ENCODE results near the gene GLB1L2.

Gene GLB1L2

GRCh38 chr11:134372961-134373360 lies 41.2 kb downstream of the GLB1L2 start:
- Histone ChIP-seq H3K27ac (ENCODE audit: low read length) (no peak overlapping the region), H3K9me3 (ENCODE audit: insufficient read depth, low read length, severe bottlenecking) (no peaks in the 10 kb centered on the region), H3K36me3 (ENCODE audit: insufficient read depth, low read length) (peaks cover 17% of the 10 kb centered on the region; the same call in 1 of the 2 replicates), H3K79me2 (ENCODE audit: insufficient read depth, low read length) (no peaks in the 10 kb centered on the region), H3K4me1 (ENCODE audit: insufficient read depth, low read length) (no peaks in the 10 kb centered on the region), H3K9ac (ENCODE audit: low read depth, low read length) (no peak overlapping the region), H4K20me1 (ENCODE audit: insufficient read depth, low read length) (no peaks in the 10 kb centered on the region), H2AFZ (ENCODE audit: low read depth, low read length) (no peak overlapping the region), H3K4me2 (ENCODE audit: insufficient read depth, low read length) (no peak overlapping the region), H3K4me3 (ENCODE audit: low read depth in 1 of 2, low read length in 2 of 2) (no peak overlapping the region), H3K27me3 (ENCODE audit: insufficient read depth, low read length, poor library complexity) (no peaks in the 10 kb centered on the region)
- DNase-seq: no peak
- no peak for ATAC-seq (ENCODE audit: insufficient read depth, low read depth)
- TF ChIP-seq, protein P1, sequence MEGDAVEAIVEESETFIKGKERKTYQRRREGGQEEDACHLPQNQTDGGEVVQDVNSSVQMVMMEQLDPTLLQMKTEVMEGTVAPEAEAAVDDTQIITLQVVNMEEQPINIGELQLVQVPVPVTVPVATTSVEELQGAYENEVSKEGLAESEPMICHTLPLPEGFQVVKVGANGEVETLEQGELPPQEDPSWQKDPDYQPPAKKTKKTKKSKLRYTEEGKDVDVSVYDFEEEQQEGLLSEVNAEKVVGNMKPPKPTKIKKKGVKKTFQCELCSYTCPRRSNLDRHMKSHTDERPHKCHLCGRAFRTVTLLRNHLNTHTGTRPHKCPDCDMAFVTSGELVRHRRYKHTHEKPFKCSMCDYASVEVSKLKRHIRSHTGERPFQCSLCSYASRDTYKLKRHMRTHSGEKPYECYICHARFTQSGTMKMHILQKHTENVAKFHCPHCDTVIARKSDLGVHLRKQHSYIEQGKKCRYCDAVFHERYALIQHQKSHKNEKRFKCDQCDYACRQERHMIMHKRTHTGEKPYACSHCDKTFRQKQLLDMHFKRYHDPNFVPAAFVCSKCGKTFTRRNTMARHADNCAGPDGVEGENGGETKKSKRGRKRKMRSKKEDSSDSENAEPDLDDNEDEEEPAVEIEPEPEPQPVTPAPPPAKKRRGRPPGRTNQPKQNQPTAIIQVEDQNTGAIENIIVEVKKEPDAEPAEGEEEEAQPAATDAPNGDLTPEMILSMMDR (IDR thresholded peaks at IDR 0.05; ENCODE audit: borderline replicate concordance, extremely low read depth, low read length, poor library complexity, severe bottlenecking): no peak
- no peak for TF ChIP-seq EZH2 (IDR thresholded peaks at IDR 0.05; ENCODE audit: borderline replicate concordance, low read depth, low read length, severe bottlenecking)

DNA sequence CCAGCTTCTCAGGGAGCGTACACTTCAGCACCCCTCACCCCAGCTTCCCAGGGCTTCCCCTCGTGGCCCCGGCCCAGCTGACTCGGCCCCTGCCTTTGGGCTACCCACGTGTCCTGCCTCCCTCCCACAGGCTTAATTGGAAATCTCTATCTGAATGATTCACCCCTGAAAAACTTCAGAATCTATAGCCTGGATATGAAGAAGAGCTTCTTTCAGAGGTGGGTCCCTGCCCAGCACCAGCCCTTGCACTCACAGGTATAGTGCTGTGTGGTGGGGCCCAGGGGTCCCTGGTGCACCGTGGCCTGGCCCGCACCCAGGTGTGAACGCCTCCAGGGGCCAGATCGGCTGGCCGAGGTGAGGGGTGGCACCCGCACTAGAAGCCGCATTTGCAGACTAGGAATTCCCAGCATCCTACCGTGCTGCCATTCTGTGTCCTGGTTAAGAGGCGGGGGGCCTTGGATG lies 41.8 kb downstream of the GLB1L2 start:
- ATAC-seq (ENCODE audit: insufficient read depth, low read depth): no peak
- no peaks in the 10 kb centered on the region for H3K79me2 ChIP-seq (ENCODE audit: insufficient read depth, low read length)

GRCh38 chr11:134374171-134374570 lies 42.4 kb downstream of the GLB1L2 start:
- H3K9me3 ChIP-seq (ENCODE audit: insufficient read depth, low read length, severe bottlenecking): no peaks in the 10 kb centered on the region
- H3K4me2 ChIP-seq (ENCODE audit: insufficient read depth, low read length): no peak overlapping the region
- no peak overlapping the region for H2AFZ ChIP-seq (ENCODE audit: low read depth, low read length)
- ATAC-seq (ENCODE audit: insufficient read depth, low read depth) (no peak), DNase-seq (no peak)
- no peaks in the 10 kb centered on the region for H3K79me2 ChIP-seq (ENCODE audit: insufficient read depth, low read length)
- no peaks in the 10 kb centered on the region for H3K27me3 ChIP-seq (ENCODE audit: insufficient read depth, low read length, poor library complexity)
- H3K9ac ChIP-seq (ENCODE audit: low read depth, low read length): no peak overlapping the region
- H3K4me1 ChIP-seq (ENCODE audit: insufficient read depth, low read length): no peaks in the 10 kb centered on the region
- H3K27ac ChIP-seq (ENCODE audit: low read length): no peak overlapping the region
- TF ChIP-seq EZH2 (IDR thresholded peaks at IDR 0.05; ENCODE audit: borderline replicate concordance, low read depth, low read length, severe bottlenecking): no peak
- TF ChIP-seq, protein P1 (IDR thresholded peaks at IDR 0.05; ENCODE audit: borderline replicate concordance, extremely low read depth, low read length, poor library complexity, severe bottlenecking): no peak
- H3K4me3 ChIP-seq (ENCODE audit: low read depth in 1 of 2, low read length in 2 of 2): no peak overlapping the region
- peaks cover 14% of the 10 kb centered on the region; the same call in 1 of the 2 replicates for H3K36me3 ChIP-seq (ENCODE audit: insufficient read depth, low read length)
- no peaks in the 10 kb centered on the region for H4K20me1 ChIP-seq (ENCODE audit: insufficient read depth, low read length)

More for the DNA sequence above, 41.8 kb downstream of the GLB1L2 start:
- Histone ChIP-seq H3K36me3 (ENCODE audit: insufficient read depth, low read length) (peaks cover 15% of the 10 kb centered on the region; the same call in 1 of the 2 replicates), H3K27ac (ENCODE audit: low read length) (no peak overlapping the region), H2AFZ (ENCODE audit: low read depth, low read length) (no peak overlapping the region), H3K27me3 (ENCODE audit: insufficient read depth, low read length, poor library complexity) (no peaks in the 10 kb centered on the region), H3K9me3 (ENCODE audit: insufficient read depth, low read length, severe bottlenecking) (no peaks in the 10 kb centered on the region), H3K9ac (ENCODE audit: low read depth, low read length) (no peak overlapping the region), H3K4me1 (ENCODE audit: insufficient read depth, low read length) (no peaks in the 10 kb centered on the region), H3K4me2 (ENCODE audit: insufficient read depth, low read length) (no peak overlapping the region), H3K4me3 (ENCODE audit: low read depth in 1 of 2, low read length in 2 of 2) (no peak overlapping the region), H4K20me1 (ENCODE audit: insufficient read depth, low read length) (no peaks in the 10 kb centered on the region)
- no peak for DNase-seq
- TF ChIP-seq EZH2 (IDR thresholded peaks at IDR 0.05; ENCODE audit: borderline replicate concordance, low read depth, low read length, severe bottlenecking): no peak
- TF ChIP-seq, protein P1 (IDR thresholded peaks at IDR 0.05; ENCODE audit: borderline replicate concordance, extremely low read depth, low read length, poor library complexity, severe bottlenecking): no peak

All from DND-41 (cell line).